Measurements from ENCODE around the gene LTA. TPM values are rescaled to one million over a fixed set of nuclear protein-coding genes. Genes with fewer than 3 reads are reported as not detected.

Gene LTA
- total and polyA plus RNA-seq, 10 donors, result 2.4 to 14.4 (median 5.7) TPM

DNA sequence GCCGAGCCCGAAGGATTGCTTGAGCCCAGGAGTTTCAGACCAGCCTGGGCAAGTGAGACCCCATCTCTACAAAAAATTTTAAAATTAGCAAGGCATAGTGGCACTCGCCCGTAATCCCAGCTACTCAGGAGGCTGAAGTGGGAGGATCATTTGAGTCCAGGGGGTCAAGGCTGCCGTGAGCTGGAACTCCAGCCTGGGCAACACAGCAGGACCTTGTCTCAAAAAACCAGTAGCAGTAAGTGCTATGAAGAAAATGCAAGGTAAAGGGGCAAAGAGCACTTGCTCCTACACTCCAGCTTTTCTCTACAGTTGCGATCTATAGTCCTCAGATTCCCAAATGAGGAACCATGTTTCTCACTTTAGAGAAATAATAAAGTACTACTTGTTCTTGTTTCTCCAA, 28.4 kb upstream of the LTA start:
- TF ChIP-seq POLR2A (IDR thresholded peaks at IDR 0.05) (no peak), POLR2AphosphoS5 (IDR thresholded peaks at IDR 0.05) (no peak)
- TF ChIP-seq, protein P1, sequence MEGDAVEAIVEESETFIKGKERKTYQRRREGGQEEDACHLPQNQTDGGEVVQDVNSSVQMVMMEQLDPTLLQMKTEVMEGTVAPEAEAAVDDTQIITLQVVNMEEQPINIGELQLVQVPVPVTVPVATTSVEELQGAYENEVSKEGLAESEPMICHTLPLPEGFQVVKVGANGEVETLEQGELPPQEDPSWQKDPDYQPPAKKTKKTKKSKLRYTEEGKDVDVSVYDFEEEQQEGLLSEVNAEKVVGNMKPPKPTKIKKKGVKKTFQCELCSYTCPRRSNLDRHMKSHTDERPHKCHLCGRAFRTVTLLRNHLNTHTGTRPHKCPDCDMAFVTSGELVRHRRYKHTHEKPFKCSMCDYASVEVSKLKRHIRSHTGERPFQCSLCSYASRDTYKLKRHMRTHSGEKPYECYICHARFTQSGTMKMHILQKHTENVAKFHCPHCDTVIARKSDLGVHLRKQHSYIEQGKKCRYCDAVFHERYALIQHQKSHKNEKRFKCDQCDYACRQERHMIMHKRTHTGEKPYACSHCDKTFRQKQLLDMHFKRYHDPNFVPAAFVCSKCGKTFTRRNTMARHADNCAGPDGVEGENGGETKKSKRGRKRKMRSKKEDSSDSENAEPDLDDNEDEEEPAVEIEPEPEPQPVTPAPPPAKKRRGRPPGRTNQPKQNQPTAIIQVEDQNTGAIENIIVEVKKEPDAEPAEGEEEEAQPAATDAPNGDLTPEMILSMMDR (IDR thresholded peaks at IDR 0.05 in 8 of 11, conservative IDR thresholded peaks at IDR 0.05 in 3 of 11), result no peak
- no peak for DNase-seq
- 94 to 98% (median 96%) methylated on average over 6 of the region's 6 CpGs for WGBS, 5 donors
- H3K9me3 ChIP-seq, result no peaks in the 10 kb centered on the region
- H3K36me3 ChIP-seq, result peaks cover 0 to 19% (median 17%) of the 10 kb centered on the region in 6 donors
- H3K27ac ChIP-seq, result peak overlapping the region in 1 of 8 donors; percentile 96
- H3K4me1 ChIP-seq, result peaks cover 36 to 67% (median 58%) of the 10 kb centered on the region in 6 donors
- H3K27me3 ChIP-seq (replicated peaks in 1 of 7), result no peaks in the 10 kb centered on the region
- intact Hi-C loops (cut with DNase I; ENCODE audit: low total_unique reads), result no loop called here
- H3K4me3 ChIP-seq, result no peak overlapping the region

DNA sequence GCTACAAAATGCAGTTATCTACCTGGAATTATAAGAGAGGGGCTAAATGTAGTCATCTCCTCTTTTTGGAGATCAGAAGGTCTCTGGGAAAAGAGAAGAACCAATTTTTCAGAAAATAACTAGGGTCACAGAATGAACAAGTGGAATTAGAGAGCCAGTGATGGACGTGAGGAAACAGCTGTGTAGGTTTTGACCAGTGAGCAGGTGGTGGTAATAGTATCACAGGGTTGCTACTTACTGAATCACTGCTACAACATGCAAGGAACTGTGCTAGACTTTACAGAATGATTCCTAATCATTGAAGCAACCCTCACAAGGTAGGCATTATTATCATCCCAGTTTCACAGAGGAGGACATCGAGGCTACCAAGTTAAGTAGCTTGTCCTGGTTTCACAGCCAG, 27.4 kb upstream of the LTA start:
- TF ChIP-seq, protein P1 (IDR thresholded peaks at IDR 0.05 in 8 of 11, conservative IDR thresholded peaks at IDR 0.05 in 3 of 11), result no peak
- WGBS, 5 donors, result 73 to 89% (median 80%) methylated on average over 2 of the region's 2 CpGs
- H3K4me1 ChIP-seq, result peaks cover 32 to 67% (median 58%) of the 10 kb centered on the region in 6 donors

DNA sequence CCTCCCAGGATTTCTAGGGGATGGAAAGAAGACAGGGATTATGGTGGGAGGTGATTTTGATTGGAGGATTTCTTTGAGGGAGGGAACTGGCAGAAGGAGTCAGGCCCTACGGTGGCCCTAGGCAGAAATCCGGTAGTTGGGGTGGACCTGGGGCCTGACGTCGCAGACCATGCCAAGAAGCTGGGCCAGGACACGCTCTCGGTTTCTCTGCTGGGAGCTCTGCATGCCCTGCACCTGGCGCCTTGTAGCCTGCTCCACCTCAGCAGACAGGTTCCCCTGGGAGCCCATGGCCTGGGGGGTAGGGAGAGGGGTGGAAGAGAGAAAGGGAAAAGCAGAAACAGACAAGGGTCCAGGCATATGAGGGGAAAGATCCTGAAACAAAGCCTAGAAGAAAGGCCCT, 26.8 kb upstream of the LTA start:
- no peaks in the 10 kb centered on the region for H3K9me3 ChIP-seq
- no peak overlapping the region for H3K27ac ChIP-seq
- intact Hi-C loops (cut with DNase I; ENCODE audit: low total_unique reads), result no loop called here
- no peaks in the 10 kb centered on the region for H3K27me3 ChIP-seq (replicated peaks in 1 of 7)
- TF ChIP-seq POLR2AphosphoS5 (IDR thresholded peaks at IDR 0.05), result no peak
- TF ChIP-seq POLR2A (IDR thresholded peaks at IDR 0.05), result no peak
- TF ChIP-seq, protein P1 (IDR thresholded peaks at IDR 0.05 in 8 of 11, conservative IDR thresholded peaks at IDR 0.05 in 3 of 11), result no peak
- WGBS, 5 donors, result 72 to 93% (median 87%) methylated on average over 7 of the region's 7 CpGs
- H3K4me3 ChIP-seq, result no peak overlapping the region
- peaks cover 26 to 67% (median 53%) of the 10 kb centered on the region in 6 donors for H3K4me1 ChIP-seq
- H3K36me3 ChIP-seq, result peaks cover 0 to 18% (median 1%) of the 10 kb centered on the region in 6 donors
- no peak for DNase-seq

More for the DNA sequence above, 27.4 kb upstream of the LTA start:
- Histone ChIP-seq H3K27me3 (replicated peaks in 1 of 7) (no peaks in the 10 kb centered on the region), H3K9me3 (no peaks in the 10 kb centered on the region), H3K4me3 (no peak overlapping the region), H3K27ac (no peak overlapping the region), H3K36me3 (peaks cover 0 to 18% (median 7%) of the 10 kb centered on the region in 6 donors)
- DNase-seq, result no peak
- intact Hi-C loops (cut with DNase I; ENCODE audit: low total_unique reads), result no loop called here

DNA sequence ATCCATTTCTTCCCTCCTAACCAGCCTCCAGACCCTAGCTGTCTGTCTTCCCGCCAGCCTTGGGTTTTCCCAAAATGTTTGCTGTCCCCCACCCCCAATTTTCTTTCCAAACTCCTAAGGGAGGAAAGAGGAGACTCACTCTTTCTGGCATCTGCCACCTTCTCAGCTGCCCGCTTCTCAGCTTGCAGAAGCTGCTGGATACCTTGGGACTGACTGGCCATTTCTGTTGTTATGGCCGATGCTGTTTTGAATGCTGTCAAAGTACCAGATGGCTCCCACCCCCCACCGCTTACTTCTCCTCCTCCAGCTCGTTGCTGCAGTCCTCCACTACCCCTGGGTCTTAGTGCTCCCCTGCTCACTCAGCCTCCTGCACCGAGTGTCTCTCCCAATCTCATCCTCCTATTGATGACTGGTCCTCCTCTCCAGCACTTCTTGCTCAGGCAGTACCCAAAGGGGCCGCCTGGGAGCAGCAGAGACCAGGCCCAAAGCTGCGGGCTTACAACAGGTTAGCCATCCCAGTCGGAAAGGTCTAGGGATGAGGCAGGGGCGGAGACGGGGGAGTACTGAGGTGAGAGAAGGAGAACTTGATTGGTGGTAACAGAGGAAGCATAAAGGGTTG, 25.6 kb upstream of the LTA start, which contains the start of gene ATP6V1G2:
Gene ATP6V1G2, minus strand, starts transcription at position 270 of the 619 bp plus-strand sequence. Its CDS starts 49 bp downstream, at position 221.
- peak; percentile 95 for DNase-seq
- Histone ChIP-seq H3K27me3 (replicated peaks in 1 of 7) (no peaks in the 10 kb centered on the region), H3K9me3 (no peaks in the 10 kb centered on the region), H3K4me1 (peaks cover 23 to 69% (median 55%) of the 10 kb centered on the region in 6 donors), H3K27ac (peak within 1 kb of the TSS; percentile 69 to 92 (median 87)), H3K4me3 (peak within 1 kb of the TSS; percentile 34 to 73 (median 40)), H3K36me3 (peaks cover 0 to 25% (median 5%) of the 10 kb centered on the region in 6 donors)
- TF ChIP-seq, protein P1 (IDR thresholded peaks at IDR 0.05 in 8 of 11, conservative IDR thresholded peaks at IDR 0.05 in 3 of 11), result peak; percentile 86 to 99 (median 96)
- no peak for TF ChIP-seq POLR2A (IDR thresholded peaks at IDR 0.05)
- peak in 2 of 3 donors; percentile 72 to 78 for TF ChIP-seq POLR2AphosphoS5 (IDR thresholded peaks at IDR 0.05)
- WGBS, 5 donors, result 8 to 13% (median 12%) methylated on average over 11 of the region's 11 CpGs
- intact Hi-C loops (cut with DNase I; ENCODE audit: low total_unique reads), result loop anchor here (2.0 kb wide), 1 partner anchor 52 kb away; no protein-coding TSS in a partner anchor

Data from spleen (tissue), 11 donors.